Measurements from ENCODE around the gene LOX.

The LOX gene

GRCh38 chr5:122077366-122078115 is 518 bp downstream of the LOX start:
- CTCF ChIA-PET = interaction anchor here (0.6 to 5.1 kb wide), 12 partner anchors 9 to 110 kb away, joined by 3 to 82 read pairs (median 10); no protein-coding TSS in a partner anchor
- POLR2A ChIA-PET = interaction anchor here (0.7 to 3.8 kb wide), 24 partner anchors 9 to 116 kb away, joined by 3 to 60 read pairs (median 8); partner anchors contain the start of genes SRFBP1 and ZNF474
- TF ChIP-seq CTCF (IDR thresholded peaks at IDR 0.05; ENCODE audit: insufficient read depth, low read length, missing control alignments) = no peak
- peak overlapping the region; percentile 90 for H3K4me3 ChIP-seq (ENCODE audit: low read depth, low read length)
- DNase-seq (ENCODE audit: low read depth, low spot score) = no peak

- no peak for DNase-seq (ENCODE audit: low read depth, low spot score)
- ChIA-PET POLR2A (interaction anchor here (0.6 to 3.8 kb wide), 24 partner anchors 9 to 720 kb away, joined by 3 to 60 read pairs (median 8); partner anchors contain the start of genes SRFBP1 and ZNF474), CTCF (interaction anchor here (0.6 to 5.1 kb wide), 33 partner anchors 8 to 119 kb away, joined by 3 to 82 read pairs (median 5); partner anchors contain the start of gene SRFBP1)
- peak; percentile 96 for TF ChIP-seq CTCF (IDR thresholded peaks at IDR 0.05; ENCODE audit: insufficient read depth, low read length, missing control alignments)
- H3K4me3 ChIP-seq (ENCODE audit: low read depth, low read length) = peak overlapping the region; percentile 90
Measured at GRCh38 chr5:122076669-122077365, 1.2 kb downstream of the LOX start.

- H3K4me3 ChIP-seq (ENCODE audit: low read depth, low read length) = peak overlapping the region; percentile 90
- ChIA-PET POLR2A (interaction anchor here (0.6 to 3.8 kb wide), 18 partner anchors 8 to 115 kb away, joined by 3 to 60 read pairs (median 6); partner anchors contain the start of gene SRFBP1), CTCF (interaction anchor here (0.6 to 5.1 kb wide), 31 partner anchors 9 to 120 kb away, joined by 3 to 82 read pairs (median 5); partner anchors contain the start of gene SRFBP1)
- no peak for DNase-seq (ENCODE audit: low read depth, low spot score)
- no peak for TF ChIP-seq CTCF (IDR thresholded peaks at IDR 0.05; ENCODE audit: insufficient read depth, low read length, missing control alignments)
Measured at GRCh38 chr5:122076050-122076461, 2.0 kb downstream of the LOX start.

- CTCF ChIA-PET = no interaction called here
- no peak for TF ChIP-seq CTCF (IDR thresholded peaks at IDR 0.05; ENCODE audit: insufficient read depth, low read length, missing control alignments)
- POLR2A ChIA-PET = no interaction called here
- H3K4me3 ChIP-seq (ENCODE audit: low read depth, low read length) = peak overlapping the region; percentile 90
- no peak for DNase-seq (ENCODE audit: low read depth, low spot score)
Measured at GRCh38 chr5:122073864-122074263, 4.2 kb downstream of the LOX start.

GRCh38 chr5:122073018-122073417 is 5.0 kb downstream of the LOX start:
- POLR2A ChIA-PET = interaction anchor here (0.7 to 1.9 kb wide), 5 partner anchors 19 to 110 kb away, joined by 3 to 6 read pairs (median 4); no protein-coding TSS in a partner anchor
- peak overlapping the region; percentile 90 for H3K4me3 ChIP-seq (ENCODE audit: low read depth, low read length)
- TF ChIP-seq CTCF (IDR thresholded peaks at IDR 0.05; ENCODE audit: insufficient read depth, low read length, missing control alignments) = no peak
- DNase-seq (ENCODE audit: low read depth, low spot score) = no peak
- CTCF ChIA-PET = interaction anchor here (1.0 to 4.1 kb wide), 7 partner anchors 16 to 117 kb away, joined by 3 to 21 read pairs (median 3); no protein-coding TSS in a partner anchor

Data from AG04449 (cell line).